ENCODE measurements around the gene FAR2.
A peak's percentile ranks its signal among the peaks of the same experiment; 100 is the strongest.

Gene FAR2

DNA sequence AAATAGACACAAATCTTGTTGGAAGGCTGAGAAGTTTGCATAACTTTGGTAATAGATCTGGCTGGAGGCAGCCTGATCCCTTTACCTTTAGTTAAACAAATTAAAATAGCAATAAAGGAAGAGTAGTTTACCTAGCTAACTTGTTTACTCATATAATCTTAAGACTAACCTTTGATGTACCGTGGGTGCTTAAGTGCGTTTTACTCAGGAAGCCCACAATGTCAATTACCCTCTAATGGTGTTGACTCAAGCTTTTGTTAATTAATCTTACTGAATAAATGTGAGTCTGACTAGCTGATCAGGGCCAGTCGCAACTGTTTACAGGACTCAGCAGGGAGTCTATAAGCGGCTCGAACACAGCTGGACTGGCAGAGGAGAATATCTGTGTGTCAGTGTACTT lies 51.5 kb downstream of the FAR2 start:
- FAIRE-seq (no peak), DNase-seq (ENCODE audit: insufficient read length, low spot score) (no peak)

DNA sequence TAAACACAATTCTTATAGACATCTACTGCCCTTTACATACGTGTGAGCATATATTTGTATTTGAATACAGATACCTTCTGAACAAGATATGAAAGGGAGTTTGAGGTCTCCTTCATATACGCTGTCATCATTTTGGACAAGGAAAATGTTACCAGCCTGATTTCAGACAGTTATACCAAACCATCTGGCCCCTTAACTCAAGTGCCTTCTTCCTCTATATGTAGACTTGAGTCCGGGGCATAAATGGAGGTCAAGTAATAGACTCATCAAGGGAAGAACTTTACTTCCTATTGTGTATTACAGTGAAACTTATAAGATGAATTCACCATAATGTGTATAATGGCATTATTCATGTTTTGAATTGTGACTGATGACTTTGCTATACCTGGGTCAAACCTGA lies 52.2 kb downstream of the FAR2 start:
- no peak for FAIRE-seq

DNA sequence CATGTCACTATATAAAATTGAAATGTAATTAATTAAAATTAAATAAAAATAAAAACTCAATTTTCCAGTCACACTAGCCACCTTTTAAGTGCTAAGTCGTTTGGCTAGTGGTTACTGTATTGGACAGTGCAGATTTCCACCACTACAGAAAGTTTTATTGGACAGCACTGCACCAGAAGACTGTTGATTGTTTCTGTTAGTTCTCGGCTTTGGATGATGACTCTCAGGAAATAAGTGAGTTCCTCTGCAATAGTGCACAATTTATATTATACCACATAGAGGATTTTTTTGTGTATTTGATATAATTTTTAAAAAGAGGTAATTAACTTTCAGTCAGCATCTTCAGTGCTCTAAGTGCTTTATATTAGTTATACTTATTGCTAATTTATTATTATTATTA lies 52.7 kb downstream of the FAR2 start:
- FAIRE-seq (no peak), DNase-seq (ENCODE audit: insufficient read length, low spot score) (no peak)

More for the DNA sequence above, 52.2 kb downstream of the FAR2 start:
- DNase-seq (ENCODE audit: insufficient read length, low spot score): no peak

DNA sequence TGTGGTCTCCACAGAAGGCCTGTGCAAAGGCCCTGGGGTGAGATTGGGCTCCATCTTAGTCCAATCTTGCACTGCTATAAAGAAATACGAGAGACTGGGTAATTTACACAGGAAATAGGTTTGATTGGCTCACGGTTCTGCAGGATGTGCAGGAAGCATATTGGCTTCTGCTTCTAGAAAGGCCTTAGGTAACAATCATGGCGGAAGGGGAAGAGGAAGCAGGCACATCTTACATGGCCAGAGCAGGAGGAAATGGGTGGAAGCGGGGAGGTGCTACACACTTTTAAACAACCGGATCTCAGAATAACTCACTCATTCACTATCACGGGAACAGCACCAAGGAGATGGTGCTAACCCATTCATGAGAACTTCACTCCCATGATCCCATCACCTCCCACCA lies 55.4 kb downstream of the FAR2 start:
- DNase-seq (ENCODE audit: insufficient read length, low spot score): no peak
- FAIRE-seq: no peak

DNA sequence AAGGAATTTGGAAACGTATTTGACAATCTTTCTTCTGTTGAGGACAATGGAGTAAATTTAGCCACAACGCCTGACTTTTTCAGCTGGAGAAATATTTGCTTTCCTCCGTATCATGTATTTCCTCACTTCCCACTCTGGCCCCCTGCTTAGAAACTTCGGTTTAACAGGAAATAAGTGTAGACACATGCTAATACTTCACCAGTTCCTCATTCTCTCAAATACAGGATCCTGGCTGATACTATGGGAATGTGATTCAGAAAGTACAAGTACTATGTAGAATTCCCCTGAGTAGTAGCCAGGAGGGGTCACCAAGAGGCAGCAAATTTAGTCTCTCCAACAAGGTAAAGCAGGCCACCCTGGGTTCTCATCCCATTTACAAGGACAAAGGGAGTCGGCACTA lies 58.0 kb downstream of the FAR2 start:
- FAIRE-seq: no peak
- no peak for DNase-seq (ENCODE audit: insufficient read length, low spot score)

DNA sequence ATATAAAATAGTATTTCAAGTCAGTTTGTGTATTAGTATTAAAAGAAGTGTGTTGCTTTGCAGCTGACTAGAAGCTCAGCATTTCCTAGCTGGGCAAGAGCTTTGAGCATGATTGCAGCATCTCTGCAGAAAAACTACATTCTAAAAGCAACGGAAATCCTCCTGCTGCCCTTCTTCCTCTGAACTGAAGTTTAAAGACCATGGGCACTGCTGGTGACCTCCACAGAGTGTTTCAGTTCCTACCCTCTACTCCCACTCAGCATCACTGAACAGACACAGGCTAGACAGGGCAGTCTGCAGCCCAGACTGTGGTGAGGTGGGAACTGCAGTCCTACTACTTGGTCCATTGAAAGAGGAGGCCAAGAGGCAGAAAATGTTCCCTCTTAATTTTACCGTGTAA lies 59.0 kb downstream of the FAR2 start:
- FAIRE-seq: no peak
- DNase-seq (ENCODE audit: insufficient read length, low spot score): no peak

DNA sequence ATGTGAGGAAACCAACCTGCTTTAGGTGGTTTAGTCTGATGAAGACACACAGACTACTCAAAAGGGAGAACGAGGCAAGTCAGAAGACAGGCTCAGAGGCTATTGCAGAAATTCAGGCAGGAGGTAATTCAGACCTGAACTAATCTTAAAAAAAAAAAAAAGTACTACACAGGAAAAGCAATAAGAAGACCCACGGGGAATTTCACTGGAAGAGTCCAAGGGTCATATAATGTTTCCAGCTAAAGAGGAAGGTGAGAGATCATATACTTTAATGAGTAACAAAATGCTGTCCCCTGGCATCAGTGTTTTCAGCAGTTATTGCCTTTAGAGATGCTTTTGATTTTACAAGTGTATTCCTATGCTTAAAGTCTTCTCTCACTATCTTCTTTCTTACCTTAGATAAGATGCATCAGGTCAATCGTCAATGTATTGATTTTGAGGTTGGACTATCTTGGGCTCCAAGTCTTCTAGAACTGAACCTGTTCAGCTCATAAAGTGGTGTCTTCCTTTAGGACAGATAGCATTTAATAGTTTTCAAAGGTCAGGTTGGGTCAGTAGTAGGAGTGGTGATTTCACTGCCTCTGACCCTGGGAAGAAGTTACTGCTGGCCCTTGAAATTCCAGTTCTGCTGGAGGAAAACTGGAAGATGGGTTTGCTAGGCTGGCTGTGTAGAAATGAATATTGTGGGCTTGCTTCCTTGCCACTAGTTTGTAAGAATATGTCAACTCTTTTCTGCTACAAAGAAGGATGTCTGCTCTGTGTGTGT lies 60.0 kb downstream of the FAR2 start:
- FAIRE-seq (peak; percentile 31), DNase-seq (ENCODE audit: insufficient read length, low spot score) (no peak)

DNA sequence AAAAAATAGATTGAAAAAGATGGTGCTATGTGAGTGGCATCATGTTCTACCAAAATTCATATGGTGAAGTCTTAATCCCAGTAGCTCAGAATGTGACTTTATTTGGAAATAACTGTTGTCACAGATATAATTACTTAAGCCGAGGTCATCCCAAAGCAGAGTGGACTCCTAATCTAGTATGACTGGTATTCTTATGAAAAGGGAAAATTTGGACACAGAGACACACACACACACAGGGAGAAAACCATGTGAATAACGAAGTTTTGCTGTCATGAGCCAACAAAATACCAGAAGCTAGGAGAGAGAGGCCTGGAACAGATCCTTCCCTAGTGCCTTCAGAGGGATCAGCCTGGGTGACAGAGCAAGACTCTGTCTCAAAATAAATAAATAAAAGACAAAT lies 62.6 kb downstream of the FAR2 start:
- no peak for FAIRE-seq
- DNase-seq (ENCODE audit: insufficient read length, low spot score): no peak

DNA sequence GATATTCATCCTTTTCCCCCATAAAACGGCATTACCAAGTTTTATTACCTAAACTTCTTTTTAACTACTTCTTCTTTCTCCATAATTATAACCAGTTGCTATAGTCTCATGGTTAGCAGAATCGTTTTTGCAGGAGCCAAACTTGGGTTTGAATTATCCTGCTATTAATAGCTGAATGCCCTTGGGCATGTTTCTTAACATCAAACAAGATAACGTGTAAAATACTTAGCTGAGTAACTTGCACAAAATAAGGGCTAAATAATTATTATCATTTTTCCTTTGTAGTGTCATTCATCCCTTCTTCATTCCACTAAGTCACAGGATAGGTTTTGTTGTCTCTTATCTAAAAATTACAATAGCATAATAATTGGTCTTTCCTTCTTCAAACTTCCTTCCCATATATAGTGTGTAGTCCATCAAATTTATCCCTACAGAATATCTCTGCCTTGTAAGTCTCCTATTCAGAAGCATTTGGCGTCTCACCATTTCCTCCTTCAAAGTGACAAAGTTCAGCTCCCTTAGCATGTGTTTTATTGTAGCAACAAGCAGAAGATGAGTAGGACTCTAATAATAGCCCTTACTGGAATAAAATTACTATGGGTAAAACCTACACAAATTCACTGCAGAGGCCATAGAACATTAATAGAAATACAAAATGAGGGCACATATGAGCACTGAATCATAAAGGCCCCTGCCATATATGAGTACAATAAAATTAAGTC lies 63.8 kb downstream of the FAR2 start:
- FAIRE-seq: no peak

DNA sequence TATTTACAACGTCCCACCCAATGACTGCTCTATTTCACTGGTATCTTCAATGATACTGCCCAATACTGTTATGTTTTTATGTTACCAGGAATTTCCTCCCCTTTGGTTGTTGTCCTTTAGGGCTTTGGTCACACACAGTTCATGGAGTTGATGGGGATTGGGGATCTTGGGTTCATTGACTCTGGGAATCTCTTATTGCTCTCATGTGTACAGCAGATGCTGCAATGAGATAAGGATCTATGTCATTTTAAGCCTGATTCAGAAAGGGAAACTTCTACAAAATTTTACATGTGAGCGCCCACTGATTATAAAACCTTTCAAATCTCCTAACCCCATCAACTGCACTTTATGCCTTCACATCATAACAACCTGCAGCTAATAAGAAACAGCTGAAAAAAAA lies 67.2 kb downstream of the FAR2 start:
- FAIRE-seq (no peak), DNase-seq (ENCODE audit: insufficient read length, low spot score) (no peak)

More for the DNA sequence above, 63.8 kb downstream of the FAR2 start:
- no peak for DNase-seq (ENCODE audit: insufficient read length, low spot score)

DNA sequence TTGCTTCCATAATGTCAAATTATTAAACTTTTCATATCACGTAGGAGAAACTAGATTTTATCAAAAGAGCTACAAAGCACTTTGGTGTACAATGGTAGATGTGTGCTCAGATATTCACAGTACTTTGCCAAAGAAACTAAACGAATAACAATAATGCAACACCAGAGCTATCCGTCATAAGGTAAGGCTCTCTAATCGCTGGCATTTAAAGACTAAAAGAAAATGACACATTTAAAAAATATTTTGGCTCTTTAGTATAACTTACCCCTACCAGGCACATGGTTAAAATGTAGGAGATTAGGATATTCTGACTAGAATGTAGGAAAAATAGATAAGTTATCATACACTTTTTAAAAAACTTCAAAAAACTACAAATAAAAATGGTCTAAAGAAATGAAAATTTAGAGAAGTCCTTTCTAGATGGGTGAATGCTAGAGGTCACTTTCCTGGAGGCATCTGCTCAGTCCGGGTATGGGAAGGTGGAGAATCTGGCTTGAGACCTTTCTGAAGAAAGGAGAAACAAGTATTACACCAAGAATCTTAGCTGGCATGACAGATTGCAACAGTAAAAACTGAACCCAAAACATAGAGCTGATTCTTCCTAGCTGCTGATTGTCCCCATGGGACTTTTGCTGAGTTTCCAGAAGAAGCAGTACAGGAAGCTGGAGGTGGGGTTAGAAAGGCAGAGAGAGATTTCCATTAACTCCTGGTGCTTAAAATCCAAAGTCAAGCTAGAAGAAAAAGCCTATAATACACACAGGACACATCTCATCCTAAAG lies 67.9 kb downstream of the FAR2 start:
- FAIRE-seq: no peak
- no peak for DNase-seq (ENCODE audit: insufficient read length, low spot score)

DNA sequence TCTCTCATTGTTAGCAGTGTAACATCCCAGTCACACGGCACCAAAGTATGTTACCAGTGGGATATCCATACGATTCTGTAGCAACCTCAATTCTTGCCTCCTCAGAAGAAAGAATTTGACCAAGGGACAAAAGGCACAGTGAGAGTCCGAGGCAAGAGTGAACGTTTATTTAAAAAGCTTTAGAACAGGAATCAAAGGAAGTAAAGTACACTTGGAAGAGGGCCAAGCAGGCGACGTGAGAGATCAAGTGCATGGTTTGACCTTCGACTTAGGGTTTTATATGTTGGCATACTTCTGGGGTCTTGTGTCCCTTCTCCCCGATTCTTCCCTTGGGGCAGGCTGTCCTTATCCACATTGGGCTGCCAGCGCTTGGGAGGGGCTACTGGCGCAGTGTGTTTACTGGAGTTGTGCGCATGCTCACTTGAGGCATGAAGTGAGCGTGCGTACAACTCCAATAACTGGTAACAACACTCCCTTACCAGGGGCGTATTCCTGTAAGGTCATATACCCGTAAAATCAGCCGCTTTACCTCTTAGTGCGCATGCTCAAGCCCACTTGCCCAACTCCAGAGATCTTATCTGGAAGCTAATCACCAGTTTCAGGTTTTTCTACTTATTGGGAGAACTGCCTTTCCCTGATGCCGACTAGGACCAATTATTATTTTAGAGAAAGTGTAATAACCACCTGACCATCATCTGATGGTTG lies 71.7 kb downstream of the FAR2 start:
- DNase-seq (ENCODE audit: insufficient read length, low spot score): no peak
- no peak for FAIRE-seq

DNA sequence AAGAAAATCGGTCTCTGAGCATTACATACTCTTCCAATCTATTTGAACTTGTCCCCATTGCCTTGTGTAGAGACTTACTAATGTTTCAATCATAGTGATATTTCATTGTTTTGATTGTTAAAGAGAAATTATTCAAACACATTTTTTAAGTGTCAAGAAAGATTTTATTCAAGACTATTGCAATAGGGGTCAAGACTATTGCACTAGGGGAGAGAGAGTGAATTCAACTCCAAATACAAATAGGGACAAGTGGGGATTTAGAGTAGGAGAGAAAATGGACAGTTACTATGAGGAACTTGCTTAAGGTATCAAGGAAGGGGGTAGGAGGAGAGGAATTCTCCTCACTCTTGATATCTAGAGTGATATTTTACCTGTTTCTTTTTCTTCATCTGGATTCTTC lies 73.1 kb downstream of the FAR2 start:
- FAIRE-seq: no peak

DNA sequence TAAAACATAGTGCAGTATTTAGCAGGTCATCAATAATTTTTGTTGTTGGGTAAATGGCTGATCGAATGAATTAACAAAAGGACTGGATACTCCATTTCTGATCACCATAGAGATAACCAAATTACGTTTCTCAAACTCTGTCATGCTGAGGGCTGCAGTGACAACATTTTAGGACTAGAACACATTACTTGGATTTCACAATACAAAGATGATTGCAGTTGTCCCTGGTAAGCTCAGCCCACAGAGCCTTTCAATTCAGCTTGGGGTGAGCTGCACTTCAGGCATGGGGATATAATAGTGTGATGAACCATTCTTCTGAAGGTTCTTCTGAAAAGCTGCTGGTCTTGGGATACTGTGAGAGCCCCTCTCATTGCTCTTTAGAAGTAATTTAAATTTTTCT lies 74.3 kb downstream of the FAR2 start:
- DNase-seq (ENCODE audit: insufficient read length, low spot score) (no peak), FAIRE-seq (no peak)

More for the DNA sequence above, 73.1 kb downstream of the FAR2 start:
- no peak for DNase-seq (ENCODE audit: insufficient read length, low spot score)

DNA sequence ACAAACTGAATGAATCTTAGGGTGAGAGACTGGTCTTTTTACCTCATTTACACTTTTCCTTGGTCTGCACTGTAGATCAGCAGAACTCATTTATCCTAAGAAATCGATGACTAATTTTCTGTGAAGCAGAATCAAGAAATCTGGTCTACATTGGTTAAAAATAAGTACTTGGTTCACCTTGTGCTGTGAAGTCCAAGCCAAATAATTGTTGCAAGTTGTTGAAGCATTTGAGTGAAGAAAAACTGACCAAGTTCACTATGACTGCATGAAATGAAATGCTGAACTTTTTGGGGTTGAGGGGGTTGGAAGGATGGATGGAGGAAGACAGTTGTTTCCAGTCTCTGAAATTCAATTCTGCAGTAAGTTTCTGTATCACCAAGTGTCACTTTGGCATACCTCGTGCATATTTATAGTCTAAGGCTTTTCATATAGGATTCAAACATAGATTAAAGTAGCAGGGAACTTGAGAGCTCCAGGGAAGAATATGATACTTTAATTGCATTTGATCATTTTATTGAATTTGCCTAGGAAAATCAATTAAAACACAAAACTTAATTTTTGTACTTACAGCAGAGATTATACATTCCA lies 75.0 kb downstream of the FAR2 start:
- DNase-seq (ENCODE audit: insufficient read length, low spot score) (no peak), FAIRE-seq (no peak)

DNA sequence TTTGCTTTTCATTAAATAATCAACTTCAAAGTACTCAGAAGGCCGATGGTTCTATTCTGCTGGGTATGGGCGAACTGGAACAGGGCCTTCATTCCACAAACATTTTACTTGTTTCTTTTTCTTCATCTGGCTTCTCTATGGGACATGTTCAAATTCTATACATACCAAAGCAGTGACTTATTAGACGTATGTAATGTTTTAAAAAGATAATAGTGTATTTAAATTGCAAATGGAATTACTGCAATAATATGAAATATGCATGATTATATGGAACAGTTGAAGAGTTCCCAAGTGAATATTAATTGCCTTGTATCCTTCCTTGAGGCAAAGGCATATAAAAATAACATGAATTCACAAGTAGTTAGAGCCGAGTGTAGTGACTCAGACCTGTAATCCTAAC lies 75.5 kb downstream of the FAR2 start:
- FAIRE-seq: no peak
- DNase-seq (ENCODE audit: insufficient read length, low spot score): no peak

DNA sequence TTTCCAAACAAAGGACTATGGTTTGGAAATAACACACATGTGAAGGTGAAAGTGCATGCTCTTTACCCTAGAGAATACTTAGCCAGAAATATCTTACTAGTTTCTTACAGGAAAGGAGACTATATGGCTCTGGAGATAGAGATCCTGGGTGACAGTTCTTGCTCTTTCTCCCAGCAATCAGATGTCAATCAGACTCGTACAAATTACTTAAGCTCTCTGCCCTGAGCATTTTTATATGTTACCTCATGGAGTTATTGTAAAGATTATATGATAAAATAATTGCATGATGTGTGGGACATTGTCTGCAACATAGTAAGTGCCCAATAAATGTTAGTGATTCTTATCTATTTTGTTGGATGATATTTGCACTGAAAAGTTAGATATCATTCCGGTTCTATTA lies 76.8 kb downstream of the FAR2 start:
- FAIRE-seq: no peak
- no peak for DNase-seq (ENCODE audit: insufficient read length, low spot score)

DNA sequence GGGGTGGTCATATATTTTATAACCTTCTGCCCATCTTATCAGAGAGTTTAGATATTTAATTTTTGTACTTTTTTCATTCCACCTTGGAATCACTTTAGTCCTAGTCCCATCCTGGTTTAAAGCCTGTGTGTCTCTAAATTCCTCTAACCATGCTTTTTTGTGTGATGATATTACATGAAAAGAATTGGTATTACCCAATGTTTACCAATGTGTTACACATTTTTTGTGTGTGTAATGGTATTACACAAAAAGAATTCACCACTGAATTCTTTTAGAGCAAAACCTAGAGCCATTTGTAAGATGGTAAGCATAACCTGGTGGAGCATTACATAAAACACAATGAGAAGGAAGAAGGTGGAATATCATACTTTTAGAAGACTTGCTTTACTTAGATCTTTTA lies 77.5 kb downstream of the FAR2 start:
- DNase-seq (ENCODE audit: insufficient read length, low spot score): no peak

DNA sequence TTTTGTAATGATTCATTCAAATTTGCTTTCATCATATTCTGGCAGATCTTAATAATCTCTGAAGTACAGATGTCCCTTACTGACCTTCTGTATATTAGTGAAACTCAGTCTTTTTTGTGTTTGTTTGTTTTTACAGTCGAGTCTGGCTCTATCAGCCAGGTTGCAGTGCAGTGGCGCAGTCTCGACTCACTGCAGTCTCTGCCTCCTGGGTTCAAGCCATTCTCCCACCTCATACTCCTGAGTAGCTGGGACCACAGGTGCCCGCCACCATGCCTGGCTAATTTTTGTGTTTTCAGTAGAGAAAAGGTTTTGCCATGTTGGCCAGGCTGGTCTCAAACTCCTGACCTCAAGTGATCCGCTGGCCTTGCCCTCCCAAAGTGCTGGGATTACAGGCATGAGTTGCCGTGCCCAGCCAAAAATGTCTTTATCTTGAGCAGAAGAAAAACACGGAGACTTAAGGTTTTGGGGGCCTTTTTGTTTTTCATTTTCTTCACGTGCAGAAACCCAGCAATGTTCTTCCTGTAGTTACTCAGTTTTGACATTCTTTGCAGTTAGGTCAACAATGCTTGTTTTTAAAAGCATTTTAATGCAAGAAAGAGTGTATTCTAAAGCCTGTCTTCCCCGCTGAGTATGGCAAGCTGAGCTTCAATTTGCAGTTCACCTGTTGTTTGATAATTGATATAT lies 79.5 kb downstream of the FAR2 start:
- no peak for DNase-seq (ENCODE audit: insufficient read length, low spot score)
- FAIRE-seq: no peak

More for the DNA sequence above, 77.5 kb downstream of the FAR2 start:
- no peak for FAIRE-seq

DNA sequence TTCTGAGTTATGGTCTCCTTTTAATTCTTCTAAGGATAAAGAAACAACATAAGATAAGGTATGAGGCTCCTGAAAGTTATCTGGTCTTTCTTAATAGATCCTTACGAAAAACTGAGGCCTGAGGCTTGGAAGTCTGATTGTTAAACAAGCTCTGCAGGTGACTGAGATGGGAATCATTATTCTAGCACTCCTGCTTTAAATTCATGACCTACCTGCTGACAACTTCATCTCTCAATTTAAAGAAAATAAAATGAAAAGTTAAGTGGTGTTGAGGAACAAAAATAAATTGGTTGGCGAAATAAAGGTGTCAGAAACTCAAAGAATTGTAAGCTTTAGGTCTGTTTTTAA lies 80.1 kb downstream of the FAR2 start:
- no peak for DNase-seq (ENCODE audit: insufficient read length, low spot score)
- FAIRE-seq: no peak

Measured in GM19239 (cell line).